Right cardiac atrium (tissue), 5 donors: ENCODE data around the gene DDX42. TPM values are rescaled to one million over a fixed set of nuclear protein-coding genes. Genes with fewer than 3 reads are reported as not detected.
A peak's percentile ranks its signal among the peaks of the same experiment; 100 is the strongest.
"Not testable (repeated sequence)": the region's sequence is repeated elsewhere in the genome, so short reads cannot be mapped to it uniquely, and the experiment has no call there.

ENCODE experiments used
- ATAC-seq, 2 donors: fragments of 200-7000 bp; cut with Tn5 transposase; one replicate each; pipeline versions ENCODE4 v1.8.0 to v1.9.1; 2020; ENCODE audit warnings: moderate library complexity in 2 of 2, mild to moderate bottlenecking in 1 of 2
- DNase-seq, 3 donors: peaks; one replicate each; pipeline ENCODE4 v3.0.0-alpha.2; 2020
- H3K27ac ChIP-seq: one replicate; pipeline ENCODE4 v1.5.1; 2013; ENCODE audit warnings: mild to moderate bottlenecking, low read length, control low read depth, moderate library complexity
- H3K27me3 ChIP-seq: one replicate; pipeline ENCODE4 v1.6.1; 2013; ENCODE audit not compliant: control insufficient read depth, insufficient read depth
- H3K4me1 ChIP-seq: one replicate; pipeline ENCODE4 v1.6.1; 2013; ENCODE audit warnings: low read length; ENCODE audit not compliant: control insufficient read depth, insufficient read depth
- H3K4me3 ChIP-seq: one replicate; pipeline ENCODE4 v1.5.1; 2013; ENCODE audit warnings: low read length, control low read depth
- H3K9me3 ChIP-seq: one replicate; pipeline ENCODE4 v1.6.1; 2013; ENCODE audit warnings: low read length; ENCODE audit not compliant: control insufficient read depth
- WGBS: extraction: QIAGEN DNeasy Blood & Tissue Kit; methylation state at CpG from one replicate; pipeline ENCODE4 v1.1.7; 2013; 5-methylcytosine and 5-hydroxymethylcytosine counted together
- intact Hi-C, 4 donors: fragments of 100-400 bp; cut with DNase I; formaldehyde crosslinking; loops; one replicate each; pipeline versions ENCODE4 v1.11.0 to v1.14.0; 2022 to 2023
- polyA plus RNA-seq: library from polyadenylated mRNA; stranded (reverse); fragments of 200-250 nt; gene quantifications from one replicate; pipeline ENCODE4 v1.2.3, GENCODE V29; 2013
- total RNA-seq, 4 donors: library from RNA; stranded (reverse); fragmentation: NEBNext Ultra II Directional; extraction: Animal tissue kit (Norgen Biotek cat#: 25700); gene quantifications; one replicate each; pipeline ENCODE4 v1.2.1, GENCODE V29; 2021
- donor health status: healthy with polysubstance abuse.
- donor health status: DM: no; HTN: yes; CAD: no.
- donor health status: DM: no; HTN: no; CAD: no.
- donor health status: DM: no; HTN: yes; CAD: no; lungs with severe emphysema.
- donor health status: DM: yes; HTN: yes; CAD: no.

The DDX42 gene
- total and polyA plus RNA-seq, 5 donors, result 46.9 to 82.4 (median 57.8) TPM

GRCh38 chr17:63841350-63842172, 67.6 kb downstream of the DDX42 start:
- peaks cover 20% of the 10 kb centered on the region for H3K4me1 ChIP-seq
- intact Hi-C loops, result no loop called here
- peak; percentile 83 to 95 (median 92) for DNase-seq

GRCh38 chr17:63842173-63842539, 68.2 kb downstream of the DDX42 start:
- Histone ChIP-seq H3K27ac (peak overlapping the region; percentile 92), H3K27me3 (no peaks in the 10 kb centered on the region), H3K9me3 (no peaks in the 10 kb centered on the region), H3K4me3 (peak overlapping the region; percentile 90), H3K4me1 (peaks cover 20% of the 10 kb centered on the region)
- under 1% methylated on average over 36 of the region's 36 CpGs for WGBS
- DNase-seq, result peak; percentile 52 to 85 (median 78)
- ATAC-seq, result peak in 1 of 2 donors; percentile 2
- intact Hi-C loops, result no loop called here

More at GRCh38 chr17:63841350-63842172, 67.6 kb downstream of the DDX42 start:
- 2% methylated on average over 26 of the region's 26 CpGs for WGBS
- H3K4me3 ChIP-seq, result peak overlapping the region; percentile 90
- peak; percentile 27 to 42 for ATAC-seq
- no peaks in the 10 kb centered on the region for H3K27me3 ChIP-seq
- no peaks in the 10 kb centered on the region for H3K9me3 ChIP-seq
- peak overlapping the region; percentile 92 for H3K27ac ChIP-seq

- intact Hi-C loops, result no loop called here
- Histone ChIP-seq H3K27ac (peak within 1 kb of the TSS; percentile 96), H3K4me3 (peak within 1 kb of the TSS; percentile 90), H3K27me3 (no peaks in the 10 kb centered on the region), H3K9me3 (no peaks in the 10 kb centered on the region), H3K4me1 (peaks cover 16% of the 10 kb centered on the region)
- DNase-seq, result peak; percentile 99 to 100 (median 99)
- WGBS, result under 1% methylated on average over 92 of the region's 92 CpGs
- peak; percentile 88 to 91 for ATAC-seq
Observed at GRCh38 chr17:63842540-63843386, 68.8 kb downstream of the DDX42 start, which contains the start of gene SMARCD2. SMARCD2 (minus strand) TSS chr17:63842685; CDS start chr17:63842674, 11 bp downstream.

- ATAC-seq, result peak; percentile 9 to 45
- peak overlapping the region; percentile 65 for H3K4me3 ChIP-seq
- intact Hi-C loops, H3K4me1 ChIP-seq, H3K9me3 ChIP-seq, H3K27me3 ChIP-seq: not testable (repeated sequence)
- WGBS, result 6% methylated on average over 19 of the region's 19 CpGs
- DNase-seq, result peak; percentile 82 to 88 (median 87)
- H3K27ac ChIP-seq, result peak overlapping the region; percentile 96
Observed at GRCh38 chr17:63843387-63843888, 69.5 kb downstream of the DDX42 start.

- WGBS, result 54% methylated on average over 9 of the region's 9 CpGs
- DNase-seq (peak in 2 of 3 donors; percentile 27 to 41), ATAC-seq (no peak)
- H3K4me3 ChIP-seq, result peak overlapping the region; percentile 65
- no peak overlapping the region for H3K27ac ChIP-seq
- no peaks in the 10 kb centered on the region for H3K9me3 ChIP-seq
- intact Hi-C loops, result no loop called here
- H3K4me1 ChIP-seq, result peaks cover 9% of the 10 kb centered on the region
- H3K27me3 ChIP-seq, result no peaks in the 10 kb centered on the region
Observed at GRCh38 chr17:63843910-63844677, 70.1 kb downstream of the DDX42 start.

GRCh38 chr17:63845509-63845908, 71.5 kb downstream of the DDX42 start:
- ATAC-seq (no peak), DNase-seq (no peak)
- H3K27me3 ChIP-seq, result no peaks in the 10 kb centered on the region
- no peak overlapping the region for H3K4me3 ChIP-seq
- H3K27ac ChIP-seq, result no peak overlapping the region
- whole genome bisulfite sequencing, result 83% methylated on average over 1 of the region's 1 CpG
- peaks cover 5% of the 10 kb centered on the region for H3K4me1 ChIP-seq
- intact Hi-C loops, result no loop called here
- no peaks in the 10 kb centered on the region for H3K9me3 ChIP-seq

GRCh38 chr17:63847525-63848249, 73.7 kb downstream of the DDX42 start:
- DNase-seq, result no peak
- H3K4me3 ChIP-seq, result no peak overlapping the region
- H3K27me3 ChIP-seq, result no peaks in the 10 kb centered on the region
- no peaks in the 10 kb centered on the region for H3K4me1 ChIP-seq
- H3K9me3 ChIP-seq, result no peaks in the 10 kb centered on the region
- WGBS, result 97% methylated on average over 3 of the region's 3 CpGs
- ATAC-seq, result no peak
- no peak overlapping the region for H3K27ac ChIP-seq
- intact Hi-C loops, result no loop called here

- ATAC-seq, result peak; percentile 93
- 14% methylated on average over 82 of the region's 82 CpGs for WGBS
Observed at GRCh38 chr17:63848834-63849689, 75.1 kb downstream of the DDX42 start.

GRCh38 chr17:63850401-63850800, 76.4 kb downstream of the DDX42 start:
- H3K4me3 ChIP-seq, result no peak overlapping the region
- H3K4me1 ChIP-seq, result no peaks in the 10 kb centered on the region
- DNase-seq (no peak), ATAC-seq (no peak)
- H3K27ac ChIP-seq, result no peak overlapping the region
- WGBS, result 59% methylated on average over 9 of the region's 9 CpGs
- H3K27me3 ChIP-seq, result no peaks in the 10 kb centered on the region
- intact Hi-C loops, result no loop called here
- H3K9me3 ChIP-seq, result no peaks in the 10 kb centered on the region

More at GRCh38 chr17:63848834-63849689, 75.1 kb downstream of the DDX42 start:
- H3K9me3 ChIP-seq, result no peaks in the 10 kb centered on the region
- intact Hi-C loops, result no loop called here
- H3K27ac ChIP-seq, result no peak overlapping the region
- DNase-seq, result peak; percentile 94 to 97 (median 96)
- H3K4me1 ChIP-seq, result no peaks in the 10 kb centered on the region
- no peaks in the 10 kb centered on the region for H3K27me3 ChIP-seq
- H3K4me3 ChIP-seq, result no peak overlapping the region
